OCI-LY7 (cell line): ENCODE data around the gene MACROD2. TPM values are rescaled to one million over a fixed set of nuclear protein-coding genes. Genes with fewer than 3 reads are reported as not detected.

Experiments
- BruUV-seq: library from RNA; stranded (reverse); fragments of 400-500 nt; replicated peaks from 2 replicates; lab custom pipeline; 2021; lab: Mats Ljungman, UMichigan
- CTCF ChIA-PET: fragments of 300-600 bp; sonication (Branson Sonifier 250); formaldehyde crosslinking; loops from one replicate; lab custom pipeline; 2022; ENCODE audit warnings: antibody characterized with exemption; ENCODE audit not compliant: unreplicated experiment; lab: Charles Lee
- POLR2A ChIA-PET: fragments of 300-600 bp; sonication (Branson Sonifier 250); formaldehyde crosslinking; loops from one replicate; lab custom pipeline; 2022; ENCODE audit warnings: antibody characterized with exemption; lab: Charles Lee
- DNase-seq: peaks from one replicate; pipeline ENCODE4 v3.0.0-alpha.2; 2015; ENCODE audit warnings: low spot score
- H2AFZ ChIP-seq: fragments of 200-600 bp; sonication (generic), shearing (Covaris generic); 2 replicates; pipeline ENCODE4 v1.6.1; 2014; ENCODE audit warnings: mild to moderate bottlenecking, antibody characterized with exemption, low read length, moderate library complexity
- H3K27ac ChIP-seq: fragments of 200-600 bp; sonication (generic); 2 replicates; pipeline ENCODE4 v1.5.1; 2014; ENCODE audit warnings: mixed run types, low read depth, mild to moderate bottlenecking, moderate library complexity, low read length, inconsistent platforms; ENCODE audit not compliant: poor library complexity, severe bottlenecking
- H3K36me3 ChIP-seq: fragments of 200-600 bp; sonication (generic); 2 replicates; pipeline ENCODE4 v1.6.1; 2014; ENCODE audit warnings: mild to moderate bottlenecking, antibody characterized with exemption, low read length, moderate library complexity, mixed read lengths; ENCODE audit not compliant: insufficient read depth
- H3K4me1 ChIP-seq: fragments of 200-600 bp; sonication (generic); 2 replicates; pipeline ENCODE4 v1.5.1; 2014; ENCODE audit warnings: mild to moderate bottlenecking, low read length; ENCODE audit not compliant: insufficient read depth, poor library complexity, severe bottlenecking
- H3K4me2 ChIP-seq: fragments of 200-600 bp; sonication (generic); 2 replicates; pipeline ENCODE4 v1.6.1; 2014; ENCODE audit warnings: mild to moderate bottlenecking, low read length
- H3K4me3 ChIP-seq: fragments of 200-600 bp; sonication (generic); 2 replicates; pipeline ENCODE4 v1.5.1; 2014; ENCODE audit warnings: mild to moderate bottlenecking, low read depth, low read length; ENCODE audit not compliant: poor library complexity, severe bottlenecking
- H3K79me2 ChIP-seq: fragments of 200-600 bp; sonication (generic); 2 replicates; pipeline ENCODE4 v1.6.1; 2016; ENCODE audit warnings: low read depth, mild to moderate bottlenecking, low read length, moderate library complexity, mixed read lengths; ENCODE audit not compliant: insufficient read depth
- H3K9me2 ChIP-seq: fragments of 200-600 bp; sonication (generic); 2 replicates; pipeline ENCODE4 v1.6.1; 2016; ENCODE audit warnings: mild to moderate bottlenecking, low read length, mixed read lengths; ENCODE audit not compliant: insufficient read depth
- H3K9me3 ChIP-seq: fragments of 200-600 bp; sonication (generic); 2 replicates; pipeline ENCODE4 v1.6.1; 2014; ENCODE audit warnings: mild to moderate bottlenecking, mixed run types, low read length, mixed read lengths
- H4K20me1 ChIP-seq: fragments of 200-600 bp; sonication (generic); 2 replicates; pipeline ENCODE4 v1.6.1; 2014; ENCODE audit warnings: mild to moderate bottlenecking, antibody characterized with exemption, low read length, moderate library complexity, mixed read lengths; ENCODE audit not compliant: insufficient read depth
- CTCF ChIP-seq: fragments of 200-600 bp; sonication (generic); conservative IDR thresholded peaks from 2 replicates; pipeline ENCODE4 v1.5.1; 2014; ENCODE audit warnings: mild to moderate bottlenecking, antibody characterized with exemption, low read length, moderate library complexity, mixed read lengths
- EZH2phosphoT487 ChIP-seq: fragments of 200-600 bp; sonication (generic); IDR thresholded peaks from 2 replicates; pipeline ENCODE4 v1.6.1; 2018; ENCODE audit warnings: low read depth, borderline replicate concordance, mild to moderate bottlenecking, mixed run types, antibody characterized with exemption, low read length, moderate library complexity, mixed read lengths
- intact Hi-C: fragments of 100-400 bp; cut with micrococcal nuclease; formaldehyde crosslinking; loops from one replicate; pipeline ENCODE4 v1.10.0; 2022; ENCODE audit not compliant: unreplicated experiment
- total RNA-seq, 2 experiments: library from RNA; depleted of rRNA in 1 of 2; stranded (reverse); fragments of >200 nt in 1 of 2; shearing (Covaris generic) in 1 of 2; gene quantifications; 2 replicates each; pipeline ENCODE4 v1.2.3, GENCODE V29; 2014 to 2022

MACROD2 gene
- total RNA-seq, 2 experiments from 2014 or later, result 0.09 to 4.5 TPM

GRCh38 chr20:14879020-14879697, 883.8 kb downstream of the MACROD2 start:
- DNase-seq, result no peak
- Histone ChIP-seq H3K27ac (no peak overlapping the region), H3K9me2 (no peaks in the 10 kb centered on the region), H3K4me1 (no peaks in the 10 kb centered on the region), H2AFZ (no peak overlapping the region), H3K79me2 (no peaks in the 10 kb centered on the region), H3K4me2 (no peak overlapping the region), H3K36me3 (no peaks in the 10 kb centered on the region), H3K4me3 (no peak overlapping the region), H3K9me3 (no peaks in the 10 kb centered on the region), H4K20me1 (no peaks in the 10 kb centered on the region)
- POLR2A ChIA-PET, result no interaction called here
- CTCF ChIA-PET, result no interaction called here
- no TSS peak for BruUV-seq
- no peak for TF ChIP-seq CTCF
- no peak for TF ChIP-seq EZH2phosphoT487
- intact Hi-C loops, result no loop called here

- H3K9me3 ChIP-seq, result no peaks in the 10 kb centered on the region
- no peak overlapping the region for H3K27ac ChIP-seq
- no peak for DNase-seq
- no peak overlapping the region for H2AFZ ChIP-seq
- TF ChIP-seq EZH2phosphoT487 (no peak), CTCF (no peak)
- no peaks in the 10 kb centered on the region for H3K9me2 ChIP-seq
- no peaks in the 10 kb centered on the region for H4K20me1 ChIP-seq
- POLR2A ChIA-PET, result no interaction called here
- CTCF ChIA-PET, result no interaction called here
- BruUV-seq, result no TSS peak
- no peaks in the 10 kb centered on the region for H3K4me1 ChIP-seq
- H3K4me2 ChIP-seq, result no peak overlapping the region
- H3K79me2 ChIP-seq, result no peaks in the 10 kb centered on the region
- intact Hi-C loops, result no loop called here
- H3K4me3 ChIP-seq, result no peak overlapping the region
- no peaks in the 10 kb centered on the region for H3K36me3 ChIP-seq
Measured at GRCh38 chr20:14879839-14880238, 884.5 kb downstream of the MACROD2 start.

- BruUV-seq, result no TSS peak
- intact Hi-C loops, result no loop called here
Measured at GRCh38 chr20:14881518-14881917, 886.2 kb downstream of the MACROD2 start.

More at GRCh38 chr20:14881518-14881917, 886.2 kb downstream of the MACROD2 start:
- POLR2A ChIA-PET, result no interaction called here
- DNase-seq, result no peak
- H3K9me3 ChIP-seq, result no peaks in the 10 kb centered on the region
- H3K4me2 ChIP-seq, result no peak overlapping the region
- no peaks in the 10 kb centered on the region for H3K4me1 ChIP-seq
- H2AFZ ChIP-seq, result no peak overlapping the region
- no peaks in the 10 kb centered on the region for H3K79me2 ChIP-seq
- H3K27ac ChIP-seq, result no peak overlapping the region
- no peak overlapping the region for H3K4me3 ChIP-seq
- H3K36me3 ChIP-seq, result no peaks in the 10 kb centered on the region
- TF ChIP-seq EZH2phosphoT487 (no peak), CTCF (no peak)
- no peaks in the 10 kb centered on the region for H4K20me1 ChIP-seq
- CTCF ChIA-PET, result no interaction called here
- H3K9me2 ChIP-seq, result no peaks in the 10 kb centered on the region
